Glutamatergic neuron (in vitro differentiated cells): Measurements from ENCODE around the gene TEAD2. TPM values are rescaled to one million over a fixed set of nuclear protein-coding genes. Genes with fewer than 3 reads are reported as not detected.

Experiments used
- DNase-seq: peaks from one replicate; pipeline ENCODE4 v3.0.0; 2022
- H3K27ac Mint-ChIP-seq: one replicate; pipeline ENCODE4 v1.8.0; 2020; ENCODE audit warnings: mild to moderate bottlenecking, mixed read lengths, inconsistent platforms; ENCODE audit not compliant: unreplicated experiment
- H3K27me3 Mint-ChIP-seq: one replicate; pipeline ENCODE4 v1.8.0; 2020; ENCODE audit warnings: mild to moderate bottlenecking, moderate library complexity, mixed read lengths, inconsistent platforms; ENCODE audit not compliant: unreplicated experiment
- H3K36me3 Mint-ChIP-seq: one replicate; pipeline ENCODE4 v1.8.0; 2020; ENCODE audit warnings: mild to moderate bottlenecking, mixed read lengths, inconsistent platforms; ENCODE audit not compliant: unreplicated experiment
- H3K4me1 Mint-ChIP-seq: one replicate; pipeline ENCODE4 v1.8.0; 2020; ENCODE audit warnings: mild to moderate bottlenecking, low read depth, mixed read lengths, inconsistent platforms; ENCODE audit not compliant: unreplicated experiment
- H3K4me3 Mint-ChIP-seq: one replicate; pipeline ENCODE4 v1.8.0; 2020; ENCODE audit warnings: mild to moderate bottlenecking, mixed read lengths, inconsistent platforms; ENCODE audit not compliant: unreplicated experiment
- H3K9me3 Mint-ChIP-seq: one replicate; pipeline ENCODE4 v1.8.0; 2020; ENCODE audit warnings: mild to moderate bottlenecking, moderate library complexity, mixed read lengths, inconsistent platforms; ENCODE audit not compliant: unreplicated experiment
- CTCF ChIP-seq: fragments of 200-600 bp; sonication (generic); IDR thresholded peaks from one replicate; pipeline ENCODE4 v1.5.0; 2021; ENCODE audit not compliant: partially characterized antibody, unreplicated experiment
- microRNA-seq: library from miRNA; unstranded; fragments of <30 nt; microRNA quantifications from one replicate; pipeline ENCODE4, GENCODE V29; 2020; ENCODE audit not compliant: unreplicated experiment
- total RNA-seq: library from RNA; stranded (reverse); fragmentation: NEBNext Ultra II Directional; extraction: Animal tissue kit (Norgen Biotek cat#: 25700); gene quantifications from one replicate; pipeline ENCODE4 v1.2.1, GENCODE V29; 2021; ENCODE audit not compliant: unreplicated experiment

TEAD2 gene
- total RNA-seq, 1 donor from 2014 or later, result 140 TPM

- H3K4me3 Mint-ChIP-seq, result no peak overlapping the region
- H3K9me3 Mint-ChIP-seq, result peaks cover 2% of the 10 kb centered on the region
- no peak for TF ChIP-seq CTCF
- H3K4me1 Mint-ChIP-seq, result peaks cover 5% of the 10 kb centered on the region
- H3K27ac Mint-ChIP-seq, result no peak overlapping the region
- DNase-seq, result no peak
- H3K36me3 Mint-ChIP-seq, result peaks cover under 1% of the 10 kb centered on the region
- no peaks in the 10 kb centered on the region for H3K27me3 Mint-ChIP-seq
Observed at GRCh38 chr19:49297403-49297802, 64.8 kb downstream of the TEAD2 start.

GRCh38 chr19:49295208-49295880 lies 66.9 kb downstream of the TEAD2 start:
- H3K27ac Mint-ChIP-seq, result no peak overlapping the region

GRCh38 chr19:49294401-49294800 lies 67.8 kb downstream of the TEAD2 start:
- Mint-ChIP-seq H3K4me3 (no peak overlapping the region), H3K27ac (no peak overlapping the region), H3K36me3 (no peaks in the 10 kb centered on the region), H3K9me3 (no peaks in the 10 kb centered on the region), H3K4me1 (no peaks in the 10 kb centered on the region), H3K27me3 (no peaks in the 10 kb centered on the region)
- DNase-seq, result no peak
- no peak for TF ChIP-seq CTCF

More at GRCh38 chr19:49295208-49295880, 66.9 kb downstream of the TEAD2 start:
- H3K27me3 Mint-ChIP-seq, result no peaks in the 10 kb centered on the region
- no peaks in the 10 kb centered on the region for H3K9me3 Mint-ChIP-seq
- H3K4me3 Mint-ChIP-seq, result no peak overlapping the region
- H3K36me3 Mint-ChIP-seq, result no peaks in the 10 kb centered on the region
- peaks cover under 1% of the 10 kb centered on the region for H3K4me1 Mint-ChIP-seq
- TF ChIP-seq CTCF, result no peak
- DNase-seq, result no peak

Small RNA genes within 50 kb of the gene (microRNA-seq; reads per million reads assigned to microRNA genes)
- not detected for gene MIR4324

Other genes starting within 250 kb of the TEAD2 start
- 32.6 TPM for gene LIN7B, start 248.0 kb downstream of the TEAD2 start, total RNA-seq
- gene C19orf73, start 243.3 kb downstream of the TEAD2 start, total RNA-seq, result 3.2 TPM
- gene PPFIA3, start 242.9 kb downstream of the TEAD2 start, total RNA-seq, result 104 TPM
- gene HRC, start 207.0 kb downstream of the TEAD2 start, total RNA-seq, result 26.6 TPM
- 54.1 TPM for gene TRPM4, start 204.6 kb downstream of the TEAD2 start, total RNA-seq
- gene SLC6A16, start 37.2 kb downstream of the TEAD2 start, total RNA-seq, result 6.6 TPM
- gene CD37, start 27.0 kb downstream of the TEAD2 start, total RNA-seq, result not detected
- gene DKKL1, start 1.5 kb upstream of the TEAD2 start, total RNA-seq, result 2.8 TPM
- gene KASH5, start 25.8 kb upstream of the TEAD2 start, total RNA-seq, result 0.49 TPM
- 2.5 TPM for gene PTH2, start 61.0 kb upstream of the TEAD2 start, total RNA-seq
- 0.88 TPM for gene GFY, start 63.0 kb upstream of the TEAD2 start, total RNA-seq
- 188 TPM for gene SLC17A7, start 79.1 kb upstream of the TEAD2 start, total RNA-seq
- 104 TPM for gene PIH1D1, start 89.4 kb upstream of the TEAD2 start, total RNA-seq
- gene ALDH16A1, start 90.8 kb upstream of the TEAD2 start, total RNA-seq, result 28.6 TPM
- 13.1 TPM for gene FLT3LG, start 111.8 kb upstream of the TEAD2 start, total RNA-seq
- gene RPL13A, start 125.2 kb upstream of the TEAD2 start, total RNA-seq, result 1,648 TPM
- 1,862 TPM for gene RPS11, start 134.0 kb upstream of the TEAD2 start, total RNA-seq
- gene FCGRT, start 150.2 kb upstream of the TEAD2 start, total RNA-seq, result 8.9 TPM
- 2.5 TPM for gene RCN3, start 165.6 kb upstream of the TEAD2 start, total RNA-seq
- 94.4 TPM for gene NOSIP, start 218.1 kb upstream of the TEAD2 start, total RNA-seq
- 0.29 TPM for gene PRRG2, start 218.9 kb upstream of the TEAD2 start, total RNA-seq
- 39.2 TPM for gene PRR12, start 228.8 kb upstream of the TEAD2 start, total RNA-seq